ENCODE results near the gene BHLHE23. TPM values are rescaled to one million over a fixed set of nuclear protein-coding genes. Genes with fewer than 3 reads are reported as not detected.

Gene BHLHE23
- total RNA-seq, 1 donor from 2014 or later, result not detected

DNA sequence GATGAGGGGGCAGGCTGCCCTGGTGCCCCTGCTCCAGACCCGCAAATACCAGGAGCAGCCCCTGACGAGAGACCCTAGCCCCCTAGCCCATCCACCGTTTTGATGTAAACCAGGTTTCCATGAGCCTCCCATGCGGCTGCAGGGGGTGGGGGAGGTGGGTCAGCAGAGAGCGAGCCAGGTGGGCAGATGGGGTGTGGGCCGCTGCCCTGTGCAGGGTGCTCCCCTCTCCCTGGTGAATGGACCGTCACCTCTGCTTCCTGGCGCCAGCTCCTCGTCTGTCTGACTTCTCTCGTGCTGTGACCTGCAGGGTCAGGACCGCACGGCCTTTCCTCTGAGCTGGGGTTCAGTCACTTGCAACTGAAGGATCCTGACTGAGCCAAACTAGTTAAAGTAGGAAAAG is 15.7 kb upstream of the BHLHE23 start:
- TF ChIP-seq EZH2phosphoT487 (IDR thresholded peaks at IDR 0.05) (no peak), EZH2 (IDR thresholded peaks at IDR 0.05) (no peak)
- TF ChIP-seq, protein P1, sequence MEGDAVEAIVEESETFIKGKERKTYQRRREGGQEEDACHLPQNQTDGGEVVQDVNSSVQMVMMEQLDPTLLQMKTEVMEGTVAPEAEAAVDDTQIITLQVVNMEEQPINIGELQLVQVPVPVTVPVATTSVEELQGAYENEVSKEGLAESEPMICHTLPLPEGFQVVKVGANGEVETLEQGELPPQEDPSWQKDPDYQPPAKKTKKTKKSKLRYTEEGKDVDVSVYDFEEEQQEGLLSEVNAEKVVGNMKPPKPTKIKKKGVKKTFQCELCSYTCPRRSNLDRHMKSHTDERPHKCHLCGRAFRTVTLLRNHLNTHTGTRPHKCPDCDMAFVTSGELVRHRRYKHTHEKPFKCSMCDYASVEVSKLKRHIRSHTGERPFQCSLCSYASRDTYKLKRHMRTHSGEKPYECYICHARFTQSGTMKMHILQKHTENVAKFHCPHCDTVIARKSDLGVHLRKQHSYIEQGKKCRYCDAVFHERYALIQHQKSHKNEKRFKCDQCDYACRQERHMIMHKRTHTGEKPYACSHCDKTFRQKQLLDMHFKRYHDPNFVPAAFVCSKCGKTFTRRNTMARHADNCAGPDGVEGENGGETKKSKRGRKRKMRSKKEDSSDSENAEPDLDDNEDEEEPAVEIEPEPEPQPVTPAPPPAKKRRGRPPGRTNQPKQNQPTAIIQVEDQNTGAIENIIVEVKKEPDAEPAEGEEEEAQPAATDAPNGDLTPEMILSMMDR (IDR thresholded peaks at IDR 0.05), result no peak
- H3K9me3 ChIP-seq (ENCODE audit: low read depth), result no peaks in the 10 kb centered on the region
- no peak overlapping the region for H3K4me3 ChIP-seq
- Mint-ChIP-seq H3K27ac (no peak overlapping the region), H3K4me3 (no peak overlapping the region), H3K36me3 (no peaks in the 10 kb centered on the region), H3K4me1 (peaks cover 33% of the 10 kb centered on the region), H3K9me3 (peaks cover 11% of the 10 kb centered on the region), H3K27me3 (ENCODE audit: insufficient read depth, low read depth) (peaks cover 19% of the 10 kb centered on the region)
- H4K20me1 ChIP-seq (ENCODE audit: low read depth), result no peaks in the 10 kb centered on the region
- no peak overlapping the region for H3K27ac ChIP-seq
- H3F3A ChIP-seq (ENCODE audit: low read depth), result peaks cover 2% of the 10 kb centered on the region
- H3K79me2 ChIP-seq (ENCODE audit: low read depth), result no peaks in the 10 kb centered on the region
- peaks cover 12% of the 10 kb centered on the region for H3K27me3 ChIP-seq
- no peak overlapping the region for H2AFZ ChIP-seq (replicated peaks)
- H3K4me1 ChIP-seq, result peaks cover 3% of the 10 kb centered on the region
- no peak overlapping the region for H3K9ac ChIP-seq
- H3K36me3 ChIP-seq, result no peaks in the 10 kb centered on the region
- no peak for DNase-seq (ENCODE audit: low spot score)
- H3K4me2 ChIP-seq, result no peak overlapping the region

DNA sequence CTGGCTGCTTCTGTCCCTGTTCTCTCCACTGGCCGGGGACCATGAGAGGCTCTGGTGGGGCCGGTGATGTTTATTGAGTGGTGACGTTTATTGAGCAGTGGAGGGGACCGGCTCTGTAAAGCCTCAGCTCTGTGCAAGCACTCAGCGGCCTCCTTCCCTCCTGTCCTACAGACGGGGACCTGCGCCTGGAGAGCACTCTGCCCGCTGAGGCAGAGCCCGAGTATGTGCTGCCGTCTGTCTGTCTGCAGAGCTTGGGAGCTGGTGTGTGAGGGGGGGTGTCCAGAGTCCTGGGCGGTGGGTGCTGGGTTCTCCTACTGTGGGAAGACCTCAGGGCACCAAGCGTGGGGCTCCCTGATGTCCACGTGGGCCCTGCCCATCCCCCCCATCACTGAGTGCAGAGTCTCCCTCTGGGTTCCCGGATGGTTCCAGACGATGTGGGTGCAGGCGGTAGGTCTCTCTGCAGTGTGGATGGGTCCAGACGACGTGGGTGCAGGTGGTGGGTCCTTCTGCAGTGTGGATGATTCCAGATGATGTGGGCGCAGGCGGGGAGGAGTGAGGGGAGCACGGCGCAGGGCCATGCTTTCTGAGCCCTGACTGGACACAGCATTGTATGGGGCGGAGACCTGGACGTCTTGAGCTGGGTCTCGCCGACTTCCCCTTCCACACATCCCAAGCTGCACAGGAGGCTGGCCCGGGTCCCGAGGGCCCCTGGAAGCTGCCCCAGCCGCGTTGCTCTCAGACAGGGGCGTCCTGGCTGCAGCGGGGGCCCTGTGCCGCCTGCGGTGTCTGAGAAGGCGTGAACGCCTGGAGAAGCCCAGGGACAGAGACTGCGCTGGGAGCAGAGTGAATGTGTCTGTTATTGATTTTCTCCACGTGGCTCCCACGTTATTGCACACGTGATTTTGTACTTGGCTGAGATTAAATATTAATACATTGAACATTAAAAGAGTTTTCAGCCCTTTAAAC is 14.9 kb upstream of the BHLHE23 start:
- Histone ChIP-seq H3K27me3 (peaks cover 3% of the 10 kb centered on the region), H3K9ac (no peak overlapping the region), H2AFZ (replicated peaks) (no peak overlapping the region), H3K9me3 (ENCODE audit: low read depth) (no peaks in the 10 kb centered on the region), H3K79me2 (ENCODE audit: low read depth) (no peaks in the 10 kb centered on the region), H3K27ac (no peak overlapping the region), H3F3A (ENCODE audit: low read depth) (no peaks in the 10 kb centered on the region), H3K4me3 (no peak overlapping the region), H3K4me2 (no peak overlapping the region), H3K36me3 (no peaks in the 10 kb centered on the region), H3K4me1 (peaks cover 3% of the 10 kb centered on the region), H4K20me1 (ENCODE audit: low read depth) (no peaks in the 10 kb centered on the region)
- Mint-ChIP-seq H3K4me3 (peak overlapping the region; percentile 23), H3K9me3 (peaks cover 11% of the 10 kb centered on the region), H3K27me3 (ENCODE audit: insufficient read depth, low read depth) (peaks cover 19% of the 10 kb centered on the region), H3K27ac (peak overlapping the region; percentile 57), H3K36me3 (no peaks in the 10 kb centered on the region), H3K4me1 (peaks cover 28% of the 10 kb centered on the region)
- no peak for DNase-seq (ENCODE audit: low spot score)
- TF ChIP-seq, protein P1 (IDR thresholded peaks at IDR 0.05), result no peak
- TF ChIP-seq EZH2phosphoT487 (IDR thresholded peaks at IDR 0.05) (no peak), EZH2 (IDR thresholded peaks at IDR 0.05) (no peak)

DNA sequence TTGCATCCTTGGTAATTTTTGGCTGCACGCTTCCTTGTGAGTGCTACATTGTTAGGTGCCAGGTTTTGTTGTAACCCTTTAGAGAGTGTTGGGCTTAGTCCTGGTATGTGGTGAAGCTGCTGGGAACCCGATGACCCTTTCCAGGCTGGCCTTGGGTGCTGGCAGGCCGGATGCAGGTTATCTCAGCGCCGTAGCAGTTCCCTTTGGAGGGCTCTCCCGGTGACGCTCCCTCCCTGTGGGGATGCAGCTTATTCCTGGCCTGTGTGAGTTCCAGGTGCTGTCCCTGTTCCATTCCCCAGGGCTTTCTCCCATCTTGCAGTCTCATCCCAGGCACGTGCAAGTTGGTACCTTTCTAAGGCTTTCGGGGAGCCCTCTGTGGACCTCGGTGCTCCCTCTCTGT is 13.9 kb upstream of the BHLHE23 start:
- TF ChIP-seq, protein P1 (IDR thresholded peaks at IDR 0.05), result no peak
- TF ChIP-seq EZH2 (IDR thresholded peaks at IDR 0.05) (no peak), EZH2phosphoT487 (IDR thresholded peaks at IDR 0.05) (no peak)
- Histone ChIP-seq H3K27ac (no peak overlapping the region), H4K20me1 (ENCODE audit: low read depth) (no peaks in the 10 kb centered on the region), H2AFZ (replicated peaks) (no peak overlapping the region), H3K9ac (no peak overlapping the region), H3K27me3 (no peaks in the 10 kb centered on the region), H3K36me3 (no peaks in the 10 kb centered on the region), H3K4me1 (peaks cover 3% of the 10 kb centered on the region), H3K9me3 (ENCODE audit: low read depth) (no peaks in the 10 kb centered on the region), H3K4me3 (no peak overlapping the region), H3K4me2 (no peak overlapping the region), H3F3A (ENCODE audit: low read depth) (no peaks in the 10 kb centered on the region), H3K79me2 (ENCODE audit: low read depth) (no peaks in the 10 kb centered on the region)
- no peak for DNase-seq (ENCODE audit: low spot score)
- peaks cover 11% of the 10 kb centered on the region for H3K9me3 Mint-ChIP-seq
- no peak overlapping the region for H3K27ac Mint-ChIP-seq
- H3K4me3 Mint-ChIP-seq, result no peak overlapping the region
- peaks cover 35% of the 10 kb centered on the region for H3K4me1 Mint-ChIP-seq
- peaks cover 20% of the 10 kb centered on the region for H3K27me3 Mint-ChIP-seq (ENCODE audit: insufficient read depth, low read depth)
- H3K36me3 Mint-ChIP-seq, result no peaks in the 10 kb centered on the region
